Activated CD4-positive, alpha-beta T cell treated with anti-CD3 and anti-CD28 coated beads, Interleukin-2, Interleukin-4, amounts not matched to agents 100 ng/mL and 50 ng/mL, durations not matched to agents 16 hours and 8 hours (primary cell): ENCODE measurements around the gene CPSF4.

Experiments used
- DNase-seq: peaks from one replicate; pipeline ENCODE4 v3.0.0-alpha.2; 2020; ENCODE audit warnings: low spot score

CPSF4 gene

GRCh38 chr7:99438573-99439480 is at the start of gene CPSF4, which contains the start of gene PTCD1:
Gene CPSF4, plus strand, starts transcription at chr7:99438943. Its CDS starts 140 bp downstream, at chr7:99439083.
Gene PTCD1, minus strand, starts transcription at chr7:99438798. Its CDS starts 3,556 bp downstream, at chr7:99435242.
- peak; percentile 96 for DNase-seq

DNA sequence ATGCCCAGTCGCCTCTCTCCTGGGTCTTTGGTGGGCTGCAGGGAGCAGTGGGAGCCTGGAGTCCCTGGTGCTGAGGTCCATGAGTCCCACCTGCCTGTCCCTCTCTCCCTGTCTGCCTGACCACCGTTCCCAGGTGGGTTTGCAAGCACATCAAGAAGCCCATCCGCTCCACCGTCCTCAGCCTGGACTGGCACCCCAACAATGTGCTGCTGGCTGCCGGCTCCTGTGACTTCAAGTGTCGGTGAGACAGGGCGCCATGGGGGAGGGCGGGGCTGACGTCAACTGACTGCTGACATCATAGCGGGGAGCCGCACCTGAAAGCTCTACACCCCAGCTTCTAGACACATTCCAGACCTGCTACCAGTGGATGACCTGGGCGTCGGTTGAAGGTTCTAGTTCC is 49.0 kb upstream of the CPSF4 start:
- DNase-seq, result no peak

DNA sequence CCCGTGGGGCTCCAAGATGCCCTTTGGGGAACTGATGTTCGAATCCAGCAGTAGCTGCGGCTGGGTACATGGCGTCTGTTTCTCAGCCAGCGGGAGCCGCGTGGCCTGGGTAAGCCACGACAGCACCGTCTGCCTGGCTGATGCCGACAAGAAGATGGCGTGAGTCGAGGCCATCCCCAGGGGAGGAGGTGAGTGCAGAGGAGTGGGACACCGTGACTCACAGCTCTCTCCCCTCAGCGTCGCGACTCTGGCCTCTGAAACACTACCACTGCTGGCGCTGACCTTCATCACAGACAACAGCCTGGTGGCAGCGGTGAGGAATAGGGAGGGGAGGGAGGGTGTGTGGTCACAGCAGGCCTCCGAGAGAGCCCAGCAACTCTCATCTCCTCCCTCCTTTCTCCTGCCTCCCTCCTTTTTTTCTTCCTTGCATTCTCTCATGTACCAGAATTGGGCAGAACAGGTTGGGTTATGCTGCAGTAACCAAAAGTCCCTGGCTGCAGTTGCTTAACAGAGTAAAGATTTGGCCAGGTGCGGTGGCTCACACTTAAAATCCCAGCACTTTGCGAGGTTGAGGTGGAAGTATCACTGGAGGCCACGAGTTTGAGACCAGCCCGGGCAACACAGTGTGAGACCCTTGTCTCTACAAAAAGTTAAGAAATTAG is 47.7 kb upstream of the CPSF4 start:
- no peak for DNase-seq

DNA sequence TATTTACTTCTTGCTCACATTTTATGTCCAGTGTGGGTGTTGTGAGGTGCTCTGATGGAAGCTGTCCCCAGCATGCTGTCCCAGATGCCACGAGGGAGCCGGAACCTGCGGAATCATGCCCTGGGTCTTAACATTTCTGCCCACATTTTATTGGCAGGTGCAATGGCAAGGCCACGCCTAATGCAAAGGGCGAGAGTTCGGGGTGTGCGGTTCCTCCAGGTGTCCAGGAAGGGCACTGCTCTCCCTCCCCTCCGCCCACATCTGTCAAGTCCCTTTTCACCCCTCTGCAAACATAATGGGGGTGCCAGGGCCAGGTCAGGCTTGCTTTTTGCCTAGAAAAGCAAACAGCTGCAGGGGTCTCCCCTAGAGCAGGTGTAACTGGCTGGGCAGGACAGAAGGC is 46.7 kb upstream of the CPSF4 start:
- no peak for DNase-seq

DNA sequence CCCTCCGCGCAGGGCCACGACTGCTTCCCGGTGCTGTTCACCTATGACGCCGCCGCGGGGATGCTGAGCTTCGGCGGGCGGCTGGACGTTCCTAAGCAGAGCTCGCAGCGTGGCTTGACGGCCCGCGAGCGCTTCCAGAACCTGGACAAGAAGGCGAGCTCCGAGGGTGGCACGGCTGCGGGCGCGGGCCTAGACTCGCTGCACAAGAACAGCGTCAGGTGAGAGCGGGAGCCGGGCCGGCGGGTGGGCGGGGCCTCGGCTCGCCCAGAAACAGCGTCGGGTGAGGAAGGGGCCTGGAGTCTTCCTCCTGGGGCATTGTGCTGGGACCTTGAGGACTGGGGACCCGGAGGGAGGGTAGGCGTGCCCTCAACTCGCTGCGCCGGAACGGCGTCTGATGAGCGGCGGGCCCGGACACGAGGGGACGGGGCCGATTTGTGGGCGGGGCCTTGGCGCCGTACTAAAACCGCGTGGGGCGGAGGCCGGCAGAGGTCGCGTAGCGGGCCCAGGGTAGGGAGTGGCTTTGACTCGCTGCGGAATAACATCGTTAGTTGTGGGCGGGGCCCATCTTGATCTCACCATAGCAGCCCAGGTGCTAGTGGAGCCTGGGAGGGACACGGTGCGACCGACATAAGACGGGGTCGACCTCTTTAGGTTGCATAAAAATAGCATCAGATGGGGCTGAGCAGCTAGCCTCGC is 45.9 kb upstream of the CPSF4 start:
- peak; percentile 76 for DNase-seq

GRCh38 chr7:99393355-99394187 is 45.2 kb upstream of the CPSF4 start:
- DNase-seq, result no peak

DNA sequence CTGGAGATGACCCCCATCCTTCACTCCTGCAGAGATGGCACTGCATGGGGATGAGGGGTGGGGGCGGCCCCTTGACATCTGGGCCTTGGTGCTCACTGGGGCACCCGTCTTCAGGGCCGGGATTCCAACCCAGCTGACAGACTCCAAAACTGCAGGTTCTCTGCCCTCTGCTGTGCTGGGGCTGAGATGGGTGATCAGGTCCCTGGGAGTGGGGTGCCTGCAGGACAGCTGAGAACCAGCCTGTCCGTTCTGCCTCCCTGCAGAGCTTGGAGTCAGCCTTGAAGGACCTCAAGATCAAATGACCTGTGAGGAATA is 44.6 kb upstream of the CPSF4 start:
- DNase-seq, result no peak

DNA sequence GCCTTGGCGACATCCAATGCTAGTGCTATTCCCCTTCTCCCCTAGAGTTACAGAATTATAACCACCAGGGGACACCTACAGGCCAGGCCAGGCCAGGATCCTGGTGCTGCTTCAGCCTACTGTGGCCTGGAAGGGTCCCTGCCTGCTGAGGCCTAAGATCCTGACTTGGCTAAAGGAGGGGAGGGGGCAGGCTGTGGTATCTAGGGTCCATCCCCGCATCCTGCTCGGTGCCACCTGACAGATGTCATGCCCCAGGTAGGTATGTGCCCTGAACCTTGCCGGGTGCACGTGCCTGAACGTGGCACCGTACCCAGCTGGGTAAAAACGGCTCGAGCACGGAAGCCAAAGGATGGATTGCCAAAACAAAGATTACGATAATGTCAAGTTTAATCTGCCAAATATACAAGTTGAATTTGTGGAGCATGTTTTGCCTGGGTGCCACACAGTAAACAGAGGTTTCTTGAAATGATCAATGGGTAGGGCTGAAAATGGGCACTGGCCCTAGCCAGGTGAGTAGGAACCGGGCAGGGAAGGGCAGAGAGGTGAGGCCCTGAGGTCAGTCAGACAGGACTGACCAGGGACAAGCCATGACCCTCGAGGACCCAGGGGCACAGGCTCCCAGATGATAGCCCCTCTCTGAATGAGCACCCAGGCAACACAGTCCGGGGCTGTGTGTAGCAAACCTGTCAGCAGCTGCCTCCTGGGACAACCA is 43.0 kb upstream of the CPSF4 start:
- DNase-seq, result no peak

DNA sequence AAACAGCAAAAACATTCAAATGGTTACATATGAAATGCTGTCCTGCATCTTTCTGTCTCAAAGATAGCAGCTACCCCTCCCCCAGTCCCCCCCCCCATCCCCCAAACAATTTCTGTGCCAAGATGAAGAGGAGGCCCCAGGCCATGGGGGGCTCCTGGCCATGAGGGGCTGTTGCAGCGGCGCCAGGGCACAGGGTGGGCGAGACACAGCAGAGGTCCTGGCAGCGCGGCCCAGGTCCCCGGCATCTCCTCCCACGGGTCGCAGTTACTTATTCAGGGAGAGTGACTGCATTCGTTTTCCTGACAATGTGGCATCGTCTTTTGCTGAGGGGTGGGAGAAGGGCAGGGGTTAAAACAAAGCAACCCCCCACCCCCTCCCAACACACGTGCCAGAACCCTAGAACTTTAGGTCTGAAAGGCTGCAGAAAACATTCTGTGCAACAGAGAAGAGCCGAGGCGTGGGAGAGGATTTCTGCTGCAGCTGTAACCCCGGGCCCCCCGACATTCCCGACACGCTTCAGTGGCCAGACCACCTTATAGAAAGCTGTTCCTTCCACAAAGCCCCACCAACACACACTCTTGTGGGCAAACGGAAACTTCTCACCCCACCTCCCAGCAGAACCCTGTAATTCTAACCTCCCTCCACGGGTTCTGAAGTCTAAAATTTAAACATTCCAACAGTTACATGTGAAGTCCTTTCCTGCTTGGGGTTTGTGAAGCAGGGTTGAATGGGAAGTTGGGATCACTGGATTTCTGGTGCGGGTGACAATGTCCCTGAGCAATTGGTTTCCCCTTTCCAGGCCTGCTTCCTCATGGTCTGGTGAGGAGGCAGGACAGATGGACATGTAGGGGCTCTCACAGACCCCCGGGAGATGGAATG is 42.1 kb upstream of the CPSF4 start:
- DNase-seq, result no peak

DNA sequence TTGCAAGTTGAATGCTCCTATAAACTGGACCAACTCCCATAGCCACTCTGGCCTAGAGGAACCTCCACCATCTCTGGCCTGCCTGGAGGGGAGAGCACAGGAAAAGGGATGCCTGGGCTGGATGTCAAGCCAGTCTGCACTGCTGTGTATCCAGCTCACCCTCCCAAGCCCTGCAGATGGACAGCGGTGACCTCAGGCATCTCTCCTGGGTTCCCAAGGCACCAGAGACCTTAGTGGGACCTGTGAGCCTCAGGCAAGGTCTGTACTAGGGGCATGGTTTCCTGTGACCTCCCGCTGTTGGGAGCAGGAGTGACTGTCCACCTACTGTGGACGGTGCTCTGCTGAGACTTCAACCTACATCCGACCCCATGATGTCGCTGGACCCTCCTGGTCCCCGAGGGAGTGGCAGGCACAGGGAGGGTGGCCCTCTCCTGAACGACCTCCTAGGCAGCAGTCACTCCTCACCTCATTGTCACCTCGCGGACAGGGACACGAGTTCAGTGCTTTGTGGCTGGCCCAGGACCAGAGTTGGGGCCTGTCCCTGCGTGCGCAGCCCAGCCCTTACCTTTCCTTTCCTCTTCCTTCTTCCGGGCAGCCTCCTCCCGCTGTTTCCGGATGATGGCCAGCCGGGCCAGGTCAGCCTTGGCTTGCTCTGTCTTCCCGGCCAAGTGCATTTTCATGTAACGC is 41.3 kb upstream of the CPSF4 start:
- no peak for DNase-seq

DNA sequence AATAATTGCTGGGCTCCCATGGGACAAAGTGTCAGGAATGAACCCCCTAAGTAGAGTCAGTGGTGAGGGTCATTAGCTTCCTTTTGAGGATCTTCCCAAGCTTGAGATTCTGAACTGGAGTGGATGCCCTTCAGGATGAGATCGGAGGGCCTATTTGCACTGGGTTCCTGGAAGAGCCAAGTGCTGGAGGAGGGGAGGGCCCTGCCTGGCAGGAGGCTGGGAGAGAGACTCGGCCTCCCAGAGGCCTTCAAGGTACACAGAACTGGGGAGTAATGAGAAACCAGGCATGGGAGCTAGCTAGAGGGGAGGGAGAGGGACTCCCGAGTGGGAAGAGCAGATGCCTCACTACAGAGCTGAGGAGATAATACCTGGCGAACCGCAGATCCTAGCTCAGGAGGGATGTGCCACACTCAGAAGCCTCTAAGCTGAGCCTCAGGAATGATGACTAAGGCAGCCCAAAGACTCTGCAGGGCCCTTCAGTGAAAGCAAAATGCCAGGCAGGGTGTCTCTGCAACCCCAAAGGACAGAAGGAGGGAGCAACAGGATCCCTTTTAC is 39.8 kb upstream of the CPSF4 start:
- no peak for DNase-seq

DNA sequence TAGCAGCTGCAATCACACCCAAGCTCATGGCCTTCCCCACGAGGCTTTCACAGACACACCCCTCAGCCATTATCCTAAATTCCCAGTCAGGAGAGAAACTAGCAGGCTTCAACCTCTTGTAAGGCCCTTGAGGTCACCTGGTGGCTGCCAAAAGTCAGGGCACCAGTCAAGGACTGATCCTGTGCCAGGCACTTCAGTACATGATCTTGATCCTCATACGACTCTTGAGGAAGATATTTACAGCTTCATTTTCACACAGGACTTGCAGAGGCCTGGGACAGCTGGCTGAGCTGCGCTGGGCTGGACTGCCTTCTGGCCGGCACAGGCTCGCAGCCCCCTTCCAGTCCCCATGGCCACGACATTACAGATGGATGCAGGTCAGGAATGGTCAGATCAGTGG is 39.1 kb upstream of the CPSF4 start:
- DNase-seq, result no peak

GRCh38 chr7:99402854-99403253 is 35.9 kb upstream of the CPSF4 start:
- no peak for DNase-seq

- no peak for DNase-seq
Observed at GRCh38 chr7:99403764-99404163, 35.0 kb upstream of the CPSF4 start.

- no peak for DNase-seq
Observed at GRCh38 chr7:99404235-99404976, 34.3 kb upstream of the CPSF4 start.

DNA sequence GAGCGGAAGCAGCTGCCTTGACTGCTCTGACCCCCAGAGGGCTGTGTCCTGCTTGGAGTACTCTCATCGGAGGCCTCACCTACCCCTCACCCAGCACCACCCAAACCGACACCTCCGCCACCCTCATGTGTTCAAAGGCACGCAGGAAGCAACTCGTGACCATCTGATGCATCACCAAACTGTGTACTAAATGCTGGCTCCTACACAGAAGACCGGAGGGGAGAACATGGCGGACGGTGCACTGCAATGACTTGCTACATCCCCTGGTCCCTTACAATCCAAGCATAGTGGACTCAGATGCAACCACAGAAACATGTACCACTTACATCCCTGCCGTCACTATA is 33.8 kb upstream of the CPSF4 start:
- DNase-seq, result no peak

DNA sequence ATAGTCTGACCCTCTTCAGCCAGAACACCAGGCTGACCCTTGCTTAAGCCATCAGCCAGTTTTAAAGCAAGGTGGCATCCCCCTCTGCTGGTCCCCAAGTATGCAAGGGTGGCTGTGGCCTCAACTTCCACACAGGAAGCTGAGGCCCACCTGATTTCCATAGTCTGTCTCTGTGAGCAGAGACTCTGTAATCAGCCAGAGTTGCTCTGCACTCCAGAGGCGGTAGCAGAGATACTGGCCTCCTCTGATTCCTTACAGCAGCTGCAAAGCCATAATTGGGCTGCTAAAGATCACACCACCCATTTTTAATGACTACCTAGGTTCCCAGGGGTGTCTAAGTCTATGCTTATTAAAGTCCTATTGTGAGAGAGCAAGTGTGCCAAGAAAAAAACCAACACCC is 32.2 kb upstream of the CPSF4 start:
- DNase-seq, result no peak

DNA sequence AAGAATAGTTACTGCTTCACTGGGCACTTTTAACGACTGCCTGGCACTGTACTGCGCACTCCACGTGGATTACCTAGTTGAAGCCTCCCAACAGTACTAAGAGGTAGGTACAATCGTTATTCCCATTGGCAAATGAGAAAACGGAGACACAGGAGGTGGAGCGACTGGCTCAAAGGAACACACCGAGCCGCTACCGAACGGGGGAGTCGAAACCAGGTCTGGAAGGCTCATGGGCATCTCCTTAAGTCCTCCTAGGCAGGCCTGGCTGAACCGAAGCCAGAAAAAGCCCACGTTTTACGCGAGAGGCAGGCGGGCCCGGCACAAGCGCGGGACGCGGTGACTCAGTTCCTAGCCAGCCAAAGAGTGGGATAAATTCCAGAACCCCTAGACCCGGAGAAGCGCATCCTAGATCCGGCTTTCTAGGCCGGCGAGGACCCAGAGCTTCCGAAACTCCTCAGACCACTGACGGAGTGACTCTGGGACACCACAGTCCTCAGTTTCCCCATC is 30.8 kb upstream of the CPSF4 start:
- DNase-seq, result no peak
